GM18502 (cell line): ENCODE measurements around the gene TSLP.
A peak's percentile ranks its signal among the peaks of the same experiment; 100 is the strongest.

Experiments
- ATAC-seq: cut with Tn5 transposase; IDR thresholded peaks from one replicate; pipeline ENCODE4 v1.9.1; 2021; ENCODE audit warnings: mild to moderate bottlenecking; ENCODE audit not compliant: unreplicated experiment, poor library complexity

The TSLP gene

GRCh38 chr5:111092062-111092853 is 20.7 kb downstream of the TSLP start, which contains the start of gene WDR36:
TSS of gene WDR36 (plus strand) at chr5:111092348. CDS start at chr5:111092457, 109 bp downstream.
- ATAC-seq: peak; percentile 97

- no peak for ATAC-seq
These were observed 24.5 kb downstream of the TSLP start for GRCh38 chr5:111095982-111096381.

GRCh38 chr5:111099058-111099778 is 27.7 kb downstream of the TSLP start:
- no peak for ATAC-seq

- no peak for ATAC-seq
These were observed 34.9 kb downstream of the TSLP start for GRCh38 chr5:111106320-111106948.

DNA sequence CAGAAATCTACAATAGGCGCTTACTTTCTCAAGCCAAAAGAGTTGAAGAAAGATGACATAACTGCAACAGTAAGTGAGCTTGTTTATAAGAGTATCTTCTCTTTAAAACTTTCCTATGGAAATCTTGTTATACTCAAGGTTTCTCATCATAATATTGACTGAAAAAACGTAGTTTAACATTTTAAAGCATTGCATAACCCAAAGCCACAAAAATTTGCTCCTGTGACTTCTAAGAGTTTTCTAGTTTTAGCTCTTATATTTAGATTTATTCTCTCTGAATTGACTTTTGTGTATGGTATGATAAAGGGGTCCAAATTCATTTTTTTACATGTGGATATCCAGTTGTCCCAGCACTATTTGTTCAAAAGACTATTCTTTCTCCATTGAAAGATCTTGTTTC is 35.9 kb downstream of the TSLP start:
- ATAC-seq: no peak

DNA sequence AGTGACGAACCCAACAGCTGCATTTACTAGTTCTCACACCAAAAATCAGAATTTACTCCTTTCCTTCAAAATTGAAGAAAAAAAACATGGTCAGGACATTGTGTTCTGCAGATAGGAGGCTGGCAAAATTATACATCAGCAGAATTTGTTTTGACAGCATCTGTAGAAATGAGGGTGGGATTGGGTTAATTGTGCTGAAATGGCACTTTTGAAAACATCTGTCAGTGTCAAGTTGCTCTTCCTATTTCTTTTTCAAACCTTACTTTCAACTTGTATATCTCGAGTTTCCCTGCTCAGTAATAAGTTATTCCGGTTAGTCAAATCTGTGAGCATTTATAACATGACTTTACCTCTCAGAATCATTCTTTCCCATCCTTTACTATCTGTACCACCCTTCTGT is 40.4 kb downstream of the TSLP start:
- ATAC-seq: no peak

DNA sequence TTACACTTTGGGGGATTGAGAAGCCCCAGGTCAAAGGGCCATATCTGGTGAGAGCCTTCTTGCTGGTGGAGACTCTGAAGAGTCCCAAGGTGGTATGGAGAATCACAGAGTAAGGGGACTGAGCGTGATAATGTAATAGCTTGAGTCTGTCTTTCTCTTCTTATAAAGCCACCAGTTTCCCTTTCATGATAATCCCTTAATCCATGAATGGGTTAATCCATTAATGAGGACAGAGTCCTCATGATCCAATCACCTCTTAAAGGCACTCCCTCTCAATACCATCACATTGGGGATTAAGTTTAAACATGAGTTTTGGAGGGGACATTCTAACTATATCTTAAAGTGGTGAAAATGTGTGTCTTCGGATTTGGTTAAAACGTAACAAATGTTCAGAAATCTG is 42.2 kb downstream of the TSLP start:
- ATAC-seq: no peak

GRCh38 chr5:111115229-111115628 is 43.7 kb downstream of the TSLP start:
- ATAC-seq: no peak

- no peak for ATAC-seq
These were observed 45.0 kb downstream of the TSLP start for GRCh38 chr5:111116550-111116949.

GRCh38 chr5:111117136-111117535 is 45.6 kb downstream of the TSLP start:
- ATAC-seq: no peak

DNA sequence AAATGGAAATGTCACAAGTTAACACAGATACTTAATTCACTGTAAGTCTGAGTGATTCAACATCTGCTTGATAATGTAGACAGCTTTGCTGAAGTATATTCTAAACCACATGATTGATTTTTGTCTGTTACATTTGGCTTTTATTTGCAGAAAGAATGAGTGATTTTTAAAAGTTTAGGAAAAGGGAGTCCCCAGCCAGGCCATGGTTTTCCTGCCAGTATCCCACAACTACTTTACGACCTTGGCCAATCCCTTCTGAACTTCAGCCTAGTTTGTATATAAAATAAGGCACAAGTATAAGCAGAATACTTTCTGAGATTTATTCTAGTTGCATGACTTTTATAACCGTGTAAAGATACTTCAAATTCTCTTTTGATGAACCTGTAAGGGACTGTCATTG is 47.7 kb downstream of the TSLP start:
- no peak for ATAC-seq

DNA sequence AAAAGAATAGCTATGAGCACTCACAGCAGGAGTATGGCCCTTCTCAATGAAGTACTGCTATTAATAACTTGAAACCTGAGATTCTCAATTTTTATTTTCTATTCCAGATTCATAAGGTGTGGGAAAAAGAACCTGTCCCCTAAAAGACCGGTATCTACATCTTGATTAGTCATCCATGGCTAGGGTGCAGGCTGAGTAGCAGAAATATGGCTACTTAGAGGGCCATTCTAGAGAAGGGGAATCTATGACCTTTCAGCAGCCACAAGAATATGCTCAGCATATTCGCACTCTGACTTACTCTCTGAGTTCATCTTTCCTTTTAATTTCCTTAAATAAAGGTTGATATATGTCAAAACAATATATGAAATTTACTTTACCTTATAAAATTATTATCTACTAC is 48.3 kb downstream of the TSLP start:
- ATAC-seq: peak; percentile 42

- ATAC-seq: no peak
These were observed 49.4 kb downstream of the TSLP start for GRCh38 chr5:111120911-111121310.

DNA sequence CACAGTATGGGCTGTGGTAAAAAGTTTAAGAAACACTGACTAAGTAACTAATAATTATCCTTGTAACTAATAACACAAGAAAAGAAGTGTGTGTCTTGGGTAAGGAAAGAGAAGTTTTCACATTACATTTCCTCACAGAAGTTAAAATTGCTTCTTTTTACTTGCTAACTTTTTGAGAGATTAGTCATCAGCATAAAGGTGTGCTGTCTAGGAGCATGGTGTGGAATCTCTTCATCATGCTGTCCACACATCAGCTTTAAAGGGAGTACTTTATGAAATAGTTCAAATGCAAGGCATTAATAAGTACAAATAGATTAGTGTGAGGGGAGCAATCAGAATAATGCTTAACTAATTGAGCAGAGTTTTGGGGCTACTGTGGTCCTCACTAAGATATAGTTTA is 50.4 kb downstream of the TSLP start:
- ATAC-seq: no peak

DNA sequence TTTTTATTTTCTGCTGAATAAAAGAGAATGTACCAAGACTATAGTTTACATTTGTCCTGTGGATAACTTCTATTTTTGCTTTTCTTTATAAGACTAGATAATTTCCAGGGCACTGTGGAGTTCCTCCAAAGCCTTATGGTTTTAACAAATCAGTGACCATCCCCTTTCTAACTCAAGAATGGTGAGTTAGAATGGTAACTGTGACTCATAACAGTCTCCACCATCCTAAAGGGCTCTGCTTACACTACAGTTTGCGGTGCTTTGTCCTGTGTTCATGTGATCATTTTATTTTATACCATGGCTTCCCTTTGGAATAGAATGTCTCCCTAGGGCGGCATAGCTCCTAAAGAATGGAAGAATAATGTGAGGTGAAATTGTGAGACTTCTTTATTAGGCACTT is 50.9 kb downstream of the TSLP start:
- peak; percentile 46 for ATAC-seq

DNA sequence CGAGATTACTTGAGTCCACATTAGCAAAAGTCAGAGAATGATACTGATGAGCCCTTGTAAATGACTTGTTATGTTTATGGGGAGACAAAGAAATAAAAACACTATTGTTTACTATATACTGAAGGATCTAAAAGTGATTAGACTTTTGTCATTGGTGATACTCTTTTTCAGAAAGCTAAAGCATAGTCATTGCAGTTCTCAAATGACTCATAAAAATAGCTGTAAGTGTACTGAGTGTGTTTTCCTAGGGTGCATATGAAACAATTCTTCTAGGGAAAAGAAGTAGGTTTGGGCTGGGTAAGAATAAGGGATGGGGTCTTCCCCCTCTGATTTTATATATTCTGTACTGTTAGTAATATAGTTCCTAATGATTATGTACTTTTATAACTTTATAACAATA is 53.3 kb downstream of the TSLP start:
- ATAC-seq: no peak

DNA sequence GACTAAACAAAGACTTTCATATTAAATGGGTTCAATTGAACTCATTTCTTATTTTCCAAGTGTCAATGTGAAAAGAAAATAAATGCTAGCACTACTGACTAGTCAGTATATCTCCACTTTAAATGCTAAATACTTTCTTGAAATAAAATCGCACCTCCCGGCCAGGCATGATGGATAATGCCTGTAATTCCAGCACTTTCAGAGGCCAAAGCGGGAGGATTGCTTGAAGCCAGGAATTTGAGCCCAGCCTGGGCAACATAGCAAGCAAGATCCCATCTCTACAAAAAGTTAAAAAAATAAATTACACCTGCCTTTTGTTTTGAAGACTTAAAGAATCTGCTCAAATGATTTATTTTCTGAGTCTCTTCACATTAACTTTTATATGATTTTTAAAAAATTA is 55.4 kb downstream of the TSLP start:
- ATAC-seq: no peak
